SK-N-SH treated with all-trans-retinoic acid at 6 μM for 48 hours (cell line): ENCODE results near the gene DIP2C.

Experiments used
- ATAC-seq: fragments of 200-7000 bp; cut with Tn5 transposase; 3 replicates; pipeline ENCODE4 v1.9.1; 2020; ENCODE audit warnings: mild to moderate bottlenecking, moderate library complexity
- ARNTL ChIP-seq: fragments of 450-650 bp; formaldehyde crosslinking; IDR thresholded peaks from 2 replicates; pipeline ENCODE4 v1.5.0; 2020; ENCODE audit warnings: low read depth, mild to moderate bottlenecking, moderate library complexity, borderline replicate concordance
- BACH2 ChIP-seq: fragments of 250-450 bp; sonication (Bioruptor Pico); IDR thresholded peaks from 2 replicates; pipeline ENCODE4 v1.9.0; 2021; ENCODE audit warnings: mild to moderate bottlenecking, borderline replicate concordance
- CREB5 ChIP-seq: fragments of 250-450 bp; sonication (Bioruptor Pico); IDR thresholded peaks from 2 replicates; pipeline ENCODE4 v1.5.1; 2020; ENCODE audit warnings: low read depth, mild to moderate bottlenecking, moderate library complexity
- CSDC2 ChIP-seq: fragments of 250-450 bp; sonication (Bioruptor Pico); IDR thresholded peaks from 2 replicates; pipeline ENCODE4 v1.5.0; 2020; ENCODE audit warnings: mild to moderate bottlenecking, moderate library complexity
- ESRRG ChIP-seq: fragments of 250-450 bp; sonication (Bioruptor Pico); IDR thresholded peaks from 2 replicates; pipeline ENCODE4 v1.6.1; 2021; ENCODE audit warnings: mild to moderate bottlenecking
- GLIS3 ChIP-seq: fragments of 250-450 bp; sonication (Bioruptor Pico); IDR thresholded peaks from 2 replicates; pipeline ENCODE4 v1.5.0; 2020; ENCODE audit warnings: mild to moderate bottlenecking, moderate library complexity
- ISL1 ChIP-seq: fragments of 250-450 bp; sonication (Bioruptor Pico); IDR thresholded peaks from 2 replicates; pipeline ENCODE4 v2.1.2; 2022; ENCODE audit warnings: mild to moderate bottlenecking, moderate library complexity
- PATZ1 ChIP-seq: fragments of 250-450 bp; sonication (Bioruptor Pico); IDR thresholded peaks from 2 replicates; pipeline ENCODE4 v1.8.0; 2020; ENCODE audit warnings: mild to moderate bottlenecking, moderate library complexity, borderline replicate concordance
- PPARA ChIP-seq: fragments of 250-450 bp; sonication (Bioruptor Pico); IDR thresholded peaks from 2 replicates; pipeline ENCODE4 v1.5.0; 2020; ENCODE audit warnings: mild to moderate bottlenecking, borderline replicate concordance
- RARB ChIP-seq: fragments of 250-450 bp; sonication (Bioruptor Pico); IDR thresholded peaks from 2 replicates; pipeline ENCODE4 v1.8.0; 2021; ENCODE audit warnings: mild to moderate bottlenecking, moderate library complexity
- SNAI2 ChIP-seq: fragments of 250-450 bp; sonication (Bioruptor Pico); IDR thresholded peaks from 2 replicates; pipeline ENCODE4 v1.5.0; 2020; ENCODE audit warnings: mild to moderate bottlenecking, moderate library complexity
- TCF4 ChIP-seq: fragments of 250-450 bp; sonication (Bioruptor Pico); IDR thresholded peaks from 2 replicates; pipeline ENCODE4 v1.8.0; 2021; ENCODE audit warnings: mild to moderate bottlenecking, moderate library complexity, borderline replicate concordance
- TOX ChIP-seq: fragments of 250-450 bp; sonication (Bioruptor Pico); IDR thresholded peaks from 2 replicates; pipeline ENCODE4 v1.8.0; 2021; ENCODE audit warnings: mild to moderate bottlenecking, moderate library complexity, borderline replicate concordance
- TSHZ2 ChIP-seq: fragments of 250-450 bp; sonication (Bioruptor Pico); IDR thresholded peaks from 2 replicates; pipeline ENCODE4 v1.5.0; 2020; ENCODE audit warnings: mild to moderate bottlenecking, moderate library complexity
- ZC3H10 ChIP-seq: fragments of 250-450 bp; sonication (Bioruptor Pico); IDR thresholded peaks from 2 replicates; pipeline ENCODE4 v1.5.1; 2021; ENCODE audit warnings: mild to moderate bottlenecking, moderate library complexity
- ZFP30 ChIP-seq: fragments of 450-650 bp; formaldehyde crosslinking; IDR thresholded peaks from 2 replicates; pipeline ENCODE4 v1.5.0; 2022; ENCODE audit warnings: mild to moderate bottlenecking, moderate library complexity
- ZNF565 ChIP-seq: fragments of 450-650 bp; formaldehyde crosslinking; conservative IDR thresholded peaks from 2 replicates; pipeline ENCODE4 v1.5.0; 2020; ENCODE audit warnings: low read depth, mild to moderate bottlenecking, moderate library complexity
- ZNF70 ChIP-seq: fragments of 450-650 bp; formaldehyde crosslinking; IDR thresholded peaks from 2 replicates; pipeline ENCODE4 v1.5.0; 2020; ENCODE audit warnings: mild to moderate bottlenecking, moderate library complexity
- ZNF8 ChIP-seq: fragments of 450-650 bp; formaldehyde crosslinking; IDR thresholded peaks from 2 replicates; pipeline ENCODE4 v1.5.0; 2020; ENCODE audit warnings: mild to moderate bottlenecking, moderate library complexity
- TF ChIP-seq, protein P1 (sequence below): fragments of 250-450 bp; sonication (Bioruptor Pico); IDR thresholded peaks from 2 replicates; pipeline ENCODE4 v1.5.1; 2021; ENCODE audit warnings: mild to moderate bottlenecking, moderate library complexity

Gene DIP2C

DNA sequence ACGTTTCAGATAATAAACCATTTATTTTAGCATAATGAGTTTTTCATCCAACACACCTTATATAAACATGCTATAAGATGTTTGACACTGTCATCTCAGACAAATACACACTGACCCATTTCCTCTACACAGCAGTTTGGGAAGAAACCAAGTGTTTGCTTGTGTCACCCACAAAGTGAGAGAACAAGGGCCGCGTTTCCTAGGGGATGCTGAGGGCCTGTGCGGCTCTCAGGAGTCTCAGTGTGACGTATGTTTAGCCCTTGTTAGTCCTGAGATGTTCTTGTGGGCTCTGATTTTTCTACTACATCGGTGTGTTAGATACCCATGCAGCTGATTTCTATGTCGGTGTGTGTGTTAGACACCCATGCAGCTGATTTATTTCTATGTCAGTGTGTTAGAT, 266.3 kb downstream of the DIP2C start (continued):
- TF ChIP-seq CREB5 (CRISPR knock-in tag) (no peak), ZC3H10 (no peak), GLIS3 (no peak), ZNF565 (CRISPR knock-in tag) (no peak)

DNA sequence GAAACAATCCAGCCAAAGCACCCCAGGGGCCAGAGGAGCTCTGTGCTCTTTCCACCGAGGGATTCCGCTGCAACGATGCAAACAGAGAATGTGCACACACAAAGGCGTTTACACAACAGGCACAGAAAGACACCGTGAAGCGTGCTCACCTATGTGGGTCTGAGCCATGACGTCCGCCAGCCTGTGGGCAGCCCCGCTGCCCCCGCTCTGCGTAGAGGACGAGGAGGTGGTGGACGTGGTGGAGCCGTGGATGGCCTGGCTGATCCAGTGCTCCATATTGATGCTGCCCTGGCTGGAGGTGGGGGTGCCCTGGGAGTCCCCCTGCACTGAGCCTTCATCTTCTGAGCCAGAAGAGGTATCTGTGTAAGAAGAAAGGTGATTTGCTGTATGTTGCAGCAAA, 266.8 kb downstream of the DIP2C start:
- ATAC-seq = no peak
- TF ChIP-seq ZC3H10 (no peak), TCF4 (CRISPR knock-in tag) (no peak), TOX (CRISPR knock-in tag) (no peak), PPARA (CRISPR knock-in tag) (no peak), ZFP30 (CRISPR knock-in tag) (no peak), CSDC2 (CRISPR knock-in tag) (no peak), RARB (CRISPR knock-in tag) (no peak), TSHZ2 (CRISPR knock-in tag) (no peak), CREB5 (CRISPR knock-in tag) (no peak), ZNF70 (CRISPR knock-in tag) (no peak), ISL1 (CRISPR knock-in tag) (no peak), PATZ1 (CRISPR knock-in tag) (no peak), ZNF8 (CRISPR knock-in tag) (no peak), ESRRG (CRISPR knock-in tag) (no peak)
- TF ChIP-seq, protein P1, sequence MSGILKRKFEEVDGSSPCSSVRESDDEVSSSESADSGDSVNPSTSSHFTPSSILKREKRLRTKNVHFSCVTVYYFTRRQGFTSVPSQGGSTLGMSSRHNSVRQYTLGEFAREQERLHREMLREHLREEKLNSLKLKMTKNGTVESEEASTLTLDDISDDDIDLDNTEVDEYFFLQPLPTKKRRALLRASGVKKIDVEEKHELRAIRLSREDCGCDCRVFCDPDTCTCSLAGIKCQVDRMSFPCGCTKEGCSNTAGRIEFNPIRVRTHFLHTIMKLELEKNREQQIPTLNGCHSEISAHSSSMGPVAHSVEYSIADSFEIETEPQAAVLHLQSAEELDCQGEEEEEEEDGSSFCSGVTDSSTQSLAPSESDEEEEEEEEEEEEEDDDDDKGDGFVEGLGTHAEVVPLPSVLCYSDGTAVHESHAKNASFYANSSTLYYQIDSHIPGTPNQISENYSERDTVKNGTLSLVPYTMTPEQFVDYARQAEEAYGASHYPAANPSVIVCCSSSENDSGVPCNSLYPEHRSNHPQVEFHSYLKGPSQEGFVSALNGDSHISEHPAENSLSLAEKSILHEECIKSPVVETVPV = no peak

DNA sequence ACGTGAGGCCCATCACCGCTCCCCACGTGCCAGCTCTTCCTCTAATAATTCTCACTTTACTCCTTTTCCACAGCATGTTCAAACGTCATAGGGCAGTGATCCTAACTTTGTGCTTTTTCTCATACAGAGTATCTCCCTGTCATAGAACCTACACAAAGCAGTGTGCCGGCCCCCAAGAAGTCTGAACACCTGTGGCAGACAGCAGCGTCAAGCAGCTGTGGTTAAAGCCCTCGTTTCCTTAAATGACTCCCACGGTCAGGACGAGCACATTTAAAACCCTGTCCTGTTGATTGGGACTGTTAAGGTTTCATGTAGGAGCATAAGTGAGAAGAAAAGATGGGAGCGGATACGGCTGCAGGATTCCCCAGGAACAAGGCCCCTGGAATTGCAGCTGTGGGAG, 267.2 kb downstream of the DIP2C start:
- no peak for ATAC-seq
- TF ChIP-seq, protein P1 = no peak
- TF ChIP-seq RARB (CRISPR knock-in tag) (no peak), SNAI2 (CRISPR knock-in tag) (no peak), ZC3H10 (no peak)

DNA sequence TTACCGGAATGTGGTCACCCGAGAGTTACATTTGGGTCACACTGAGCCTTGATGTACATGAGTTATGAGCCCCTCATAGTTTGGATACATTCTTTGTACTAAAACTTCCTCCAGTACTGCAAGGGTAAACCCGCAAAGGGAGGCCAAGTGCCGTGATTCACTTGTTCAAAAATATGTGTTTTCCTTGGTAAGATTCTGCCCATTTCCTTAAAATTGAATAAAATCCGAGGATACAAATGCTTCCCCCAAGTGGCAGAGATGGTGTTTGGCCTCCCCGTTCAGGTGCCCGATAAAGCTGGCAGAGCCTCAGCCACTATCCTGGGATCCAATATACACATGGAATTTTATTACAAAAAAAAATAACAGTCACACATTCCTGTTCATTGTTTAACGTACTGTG, 268.3 kb downstream of the DIP2C start:
- TF ChIP-seq ZC3H10 (no peak), PATZ1 (CRISPR knock-in tag) (no peak), BACH2 (CRISPR knock-in tag) (no peak), ZNF8 (CRISPR knock-in tag) (no peak), ISL1 (CRISPR knock-in tag) (no peak), ARNTL (CRISPR knock-in tag) (no peak), TOX (CRISPR knock-in tag) (no peak), ZNF565 (CRISPR knock-in tag) (no peak)
- TF ChIP-seq, protein P1 = no peak
- ATAC-seq = no peak
